Adrenal gland (tissue), 12 donors: ENCODE data around the gene PPIA. TPM values are rescaled to one million over a fixed set of nuclear protein-coding genes. Genes with fewer than 3 reads are reported as not detected.

Source experiments
- DNase-seq, 7 donors: peaks; one replicate each; pipeline ENCODE4 v3.0.0-alpha.2; 2019 to 2020
- H3K27ac ChIP-seq, 5 donors: fragments of 200-600 bp; sonication (generic) in 4 of 5; 1 replicate in 3 of 5; 2 replicates in 2 of 5; pipeline versions ENCODE4 v1.5.1 to v1.8.0; 2016 to 2020; ENCODE audit warnings: mild to moderate bottlenecking in 1 of 5
- H3K27me3 ChIP-seq: fragments of 200-600 bp; 2 replicates; pipeline ENCODE4 v1.8.0; 2021
- H3K36me3 ChIP-seq, 2 donors: fragments of 200-600 bp; replicated peaks in 1 of 2; 1 replicate in 1 of 2; 2 replicates in 1 of 2; pipeline versions ENCODE4 v1.5.1 to v1.8.0; 2018 to 2022
- H3K4me1 ChIP-seq, 2 donors: fragments of 200-600 bp; replicated peaks in 1 of 2; 1 replicate in 1 of 2; 2 replicates in 1 of 2; pipeline versions ENCODE4 v1.5.1 to v1.8.0; 2018 to 2021
- H3K4me3 ChIP-seq, 4 donors: fragments of 200-600 bp; sonication (generic) in 3 of 4; one replicate each; pipeline ENCODE4 v1.5.1; 2016 to 2018
- H3K9me3 ChIP-seq, 3 donors: fragments of 200-600 bp; sonication (generic) in 1 of 3; replicated peaks in 1 of 3; 1 replicate in 2 of 3; 2 replicates in 1 of 3; pipeline versions ENCODE4 v1.5.1 to v1.8.0; 2016 to 2021
- CTCF ChIP-seq, 6 experiments: fragments of 450-650 bp in 4 of 6; fragments of 200-600 bp in 2 of 6; sonication (generic) in 1 of 6; IDR thresholded peaks; 1 replicate in 5 of 6; 2 replicates in 1 of 6; pipeline versions ENCODE4 v1.5.1 to v1.8.0; 2016 to 2021; ENCODE audit warnings: antibody characterized with exemption in 6 of 6, mild to moderate bottlenecking in 2 of 6, moderate library complexity in 1 of 6
- POLR2A ChIP-seq, 2 donors: fragments of 450-650 bp; IDR thresholded peaks; one replicate each; pipeline ENCODE4 v1.6.1; 2017; ENCODE audit warnings: antibody characterized with exemption in 2 of 2, mild to moderate bottlenecking in 2 of 2, moderate library complexity in 1 of 2
- WGBS, 4 donors: extraction: QIAGEN DNeasy Blood & Tissue Kit in 2 of 4; methylation state at CpG; one replicate each; pipeline versions ENCODE4 v1.1.5 to v1.1.7; 2013 to 2017; 5-methylcytosine and 5-hydroxymethylcytosine counted together
- intact Hi-C, 2 donors: fragments of 100-400 bp; cut with DNase I; formaldehyde crosslinking; loops; one replicate each; pipeline versions ENCODE4 v1.14.1 to v1.15.0; 2022 to 2023
- polyA plus RNA-seq, 3 donors: library from polyadenylated mRNA; stranded (reverse); fragments of 200-250 nt in 2 of 3; fragments of 350-450 nt in 1 of 3; fragmentation: Illumina TruSeq in 1 of 3; extraction: RNeasy Lipid Tissue Mini Kit (QIAGEN cat#74804) in 1 of 3; gene quantifications; one replicate each; pipeline ENCODE4 v1.2.3, GENCODE V29; 2013 to 2014
- total RNA-seq, 9 donors: library from RNA; depleted of rRNA in 4 of 9; stranded (reverse); fragments of >200 nt in 4 of 9; fragments of 120-200 nt in 1 of 9; fragmentation: NEBNext Ultra II Directional in 1 of 9; extraction: Animal tissue kit (Norgen Biotek cat#: 25700) in 1 of 9; gene quantifications; one replicate each; pipeline versions ENCODE4 v1.1.0 to v1.2.4, GENCODE V29; 2013 to 2023
- donor health status: healthy with polysubstance abuse.
- donor health status: Bipolar disorder and iron deficiency.
- donor health status: DM: yes; HTN: yes; CAD: no.
- donor health status: DM: no; HTN: no; CAD: no.
- donor health status: DM: no; HTN: no; CAD: no.
- donor health status: DM: yes; HTN: yes; CAD: no.

PPIA gene
- total and polyA plus RNA-seq, 12 donors, result 589 to 3,672 (median 1,389) TPM

DNA sequence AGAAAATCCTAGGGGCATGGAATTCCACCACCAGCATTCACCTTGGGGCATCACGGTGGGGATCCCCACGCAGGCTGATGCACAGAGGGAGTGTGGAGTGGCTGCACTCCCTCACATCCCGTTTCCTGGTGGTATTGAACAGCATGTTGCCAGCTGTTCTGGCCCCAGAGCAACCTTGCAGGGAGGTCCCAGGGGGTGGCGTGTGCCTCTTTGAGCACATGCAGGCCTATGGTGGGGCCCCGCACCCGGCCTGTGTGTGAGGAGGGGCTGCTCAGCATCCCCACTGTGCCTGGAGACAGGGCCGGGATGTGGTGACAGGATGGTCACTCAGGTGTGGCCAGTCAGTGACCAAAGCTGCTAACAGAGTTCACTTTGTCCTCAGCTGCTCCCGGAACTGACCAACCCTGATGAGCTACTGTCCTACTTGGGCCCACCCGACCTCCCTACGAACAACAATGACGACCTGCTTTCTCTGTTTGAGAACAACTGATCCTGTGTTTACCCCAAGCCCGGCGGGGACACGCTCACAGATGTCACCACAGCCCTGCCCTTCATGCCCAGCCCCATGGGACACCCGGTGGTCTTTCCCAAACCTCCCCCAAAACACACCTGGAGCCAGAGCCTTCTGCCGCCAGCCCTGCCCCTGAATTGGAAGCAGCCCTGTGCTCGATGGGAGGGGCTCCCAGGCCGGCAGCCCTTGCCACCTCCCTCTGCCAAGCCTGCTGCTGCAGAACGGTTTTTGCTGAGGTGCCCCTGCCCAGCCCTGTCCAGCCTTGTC is 29.2 kb upstream of the PPIA start:
- Histone ChIP-seq H3K4me3 (no peak overlapping the region), H3K27me3 (no peaks in the 10 kb centered on the region), H3K4me1 (peaks cover 12 to 32% of the 10 kb centered on the region in 2 donors), H3K9me3 (no peaks in the 10 kb centered on the region), H3K36me3 (peaks cover 0 to 50% of the 10 kb centered on the region in 2 donors), H3K27ac (peak overlapping the region in 1 of 5 donors; percentile 50)
- no peak for TF ChIP-seq POLR2A (IDR thresholded peaks at IDR 0.05)
- intact Hi-C loops, result loop anchor here (10.0 kb wide), 3 partner anchors 67 to 183 kb away; partner anchors contain the start of gene TMED4 (in 1 of the 2)
- no peak for DNase-seq
- WGBS, 4 donors, result 80 to 89% (median 88%) methylated on average over 17 to 19 of the region's 19 CpGs

- TF ChIP-seq POLR2A (IDR thresholded peaks at IDR 0.05), result no peak
- no peak for TF ChIP-seq CTCF (IDR thresholded peaks at IDR 0.05)
- Histone ChIP-seq H3K4me3 (no peak overlapping the region), H3K27ac (peak overlapping the region in 2 of 5 donors; percentile 44 to 50), H3K27me3 (no peaks in the 10 kb centered on the region), H3K9me3 (no peaks in the 10 kb centered on the region), H3K36me3 (peaks cover 0 to 45% of the 10 kb centered on the region in 2 donors), H3K4me1 (peaks cover 12 to 32% of the 10 kb centered on the region in 2 donors)
- intact Hi-C loops, result loop anchor here (10.0 kb wide), 3 partner anchors 67 to 183 kb away; partner anchors contain the start of gene TMED4 (in 1 of the 2)
- 59 to 73% (median 64%) methylated on average over 8 to 12 of the region's 12 CpGs for WGBS, 4 donors
- peak in 1 of 7 donors; percentile 71 for DNase-seq
Measured at GRCh38 chr7:44767912-44768627, 28.4 kb upstream of the PPIA start.

DNA sequence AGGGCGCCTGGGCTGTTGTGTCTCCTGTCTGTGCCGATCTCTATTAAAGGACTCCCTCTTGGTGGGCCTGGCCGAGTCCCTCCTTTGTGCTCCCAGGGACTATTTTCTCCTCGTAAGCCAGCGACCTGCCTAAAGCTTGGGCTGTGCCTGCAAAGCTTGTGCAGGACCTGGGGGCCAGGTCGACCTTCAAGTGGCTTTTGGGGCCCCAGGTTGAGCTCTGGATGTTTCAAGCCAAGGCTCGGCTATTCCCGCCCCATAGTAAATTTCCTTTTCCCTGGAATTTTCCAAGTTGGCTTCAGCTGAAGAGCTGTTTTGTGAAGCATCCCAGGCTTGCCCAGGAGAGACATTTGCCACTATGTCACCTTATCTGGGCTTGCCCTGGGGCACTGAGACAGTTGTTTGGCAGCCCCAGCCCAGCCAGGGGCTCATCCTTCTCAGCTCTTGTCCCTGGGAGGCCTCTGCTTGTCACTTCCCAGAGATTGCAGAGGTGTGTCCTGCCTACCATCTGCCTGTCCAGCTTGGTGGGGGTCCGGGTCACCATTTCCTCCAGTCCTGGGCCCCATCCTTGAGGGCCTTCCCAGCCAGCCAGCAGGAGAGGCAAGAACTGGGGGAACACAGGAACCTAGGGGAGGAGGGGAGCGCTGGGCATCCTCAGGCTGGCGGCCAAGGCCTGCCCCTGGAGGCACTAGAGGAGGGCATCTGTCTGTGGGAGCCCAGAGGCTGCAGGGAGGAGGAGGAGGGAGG is 27.7 kb upstream of the PPIA start:
- H3K27me3 ChIP-seq, result no peaks in the 10 kb centered on the region
- peaks cover 12 to 32% of the 10 kb centered on the region in 2 donors for H3K4me1 ChIP-seq
- peak overlapping the region in 3 of 5 donors; percentile 33 to 50 (median 44) for H3K27ac ChIP-seq
- peaks cover 0 to 38% of the 10 kb centered on the region in 2 donors for H3K36me3 ChIP-seq
- TF ChIP-seq CTCF (IDR thresholded peaks at IDR 0.05) (no peak), POLR2A (IDR thresholded peaks at IDR 0.05) (no peak)
- H3K4me3 ChIP-seq, result no peak overlapping the region
- intact Hi-C loops, result loop anchor here (10.0 kb wide), 3 partner anchors 66 to 184 kb away; partner anchors contain the start of gene TMED4 (in 1 of the 2)
- DNase-seq, result peak in 3 of 7 donors; percentile 34 to 66 (median 42)
- H3K9me3 ChIP-seq, result no peaks in the 10 kb centered on the region
- WGBS, 4 donors, result 69 to 93% (median 74%) methylated on average over 3 to 11 of the region's 11 CpGs

- H3K36me3 ChIP-seq, result peaks cover 0 to 32% of the 10 kb centered on the region in 2 donors
- WGBS, 4 donors, result 38 to 89% (median 76%) methylated on average over 2 to 8 of the region's 8 CpGs
- no peak for DNase-seq
- H3K4me3 ChIP-seq, result peak overlapping the region in 1 of 4 donors; percentile 22
- H3K27me3 ChIP-seq, result no peaks in the 10 kb centered on the region
- peaks cover 12 to 32% of the 10 kb centered on the region in 2 donors for H3K4me1 ChIP-seq
- intact Hi-C loops, result loop anchor here (10.0 kb wide), 3 partner anchors 65 to 185 kb away; partner anchors contain the start of gene TMED4 (in 1 of the 2)
- TF ChIP-seq CTCF (IDR thresholded peaks at IDR 0.05) (no peak), POLR2A (IDR thresholded peaks at IDR 0.05) (no peak)
- peak overlapping the region in 2 of 5 donors; percentile 44 to 54 for H3K27ac ChIP-seq
- H3K9me3 ChIP-seq, result no peaks in the 10 kb centered on the region
Measured at GRCh38 chr7:44769376-44769775, 27.1 kb upstream of the PPIA start.
